ENCODE results near the gene PRDM15.
A peak's percentile ranks its signal among the peaks of the same experiment; 100 is the strongest.

Gene PRDM15, protein sequence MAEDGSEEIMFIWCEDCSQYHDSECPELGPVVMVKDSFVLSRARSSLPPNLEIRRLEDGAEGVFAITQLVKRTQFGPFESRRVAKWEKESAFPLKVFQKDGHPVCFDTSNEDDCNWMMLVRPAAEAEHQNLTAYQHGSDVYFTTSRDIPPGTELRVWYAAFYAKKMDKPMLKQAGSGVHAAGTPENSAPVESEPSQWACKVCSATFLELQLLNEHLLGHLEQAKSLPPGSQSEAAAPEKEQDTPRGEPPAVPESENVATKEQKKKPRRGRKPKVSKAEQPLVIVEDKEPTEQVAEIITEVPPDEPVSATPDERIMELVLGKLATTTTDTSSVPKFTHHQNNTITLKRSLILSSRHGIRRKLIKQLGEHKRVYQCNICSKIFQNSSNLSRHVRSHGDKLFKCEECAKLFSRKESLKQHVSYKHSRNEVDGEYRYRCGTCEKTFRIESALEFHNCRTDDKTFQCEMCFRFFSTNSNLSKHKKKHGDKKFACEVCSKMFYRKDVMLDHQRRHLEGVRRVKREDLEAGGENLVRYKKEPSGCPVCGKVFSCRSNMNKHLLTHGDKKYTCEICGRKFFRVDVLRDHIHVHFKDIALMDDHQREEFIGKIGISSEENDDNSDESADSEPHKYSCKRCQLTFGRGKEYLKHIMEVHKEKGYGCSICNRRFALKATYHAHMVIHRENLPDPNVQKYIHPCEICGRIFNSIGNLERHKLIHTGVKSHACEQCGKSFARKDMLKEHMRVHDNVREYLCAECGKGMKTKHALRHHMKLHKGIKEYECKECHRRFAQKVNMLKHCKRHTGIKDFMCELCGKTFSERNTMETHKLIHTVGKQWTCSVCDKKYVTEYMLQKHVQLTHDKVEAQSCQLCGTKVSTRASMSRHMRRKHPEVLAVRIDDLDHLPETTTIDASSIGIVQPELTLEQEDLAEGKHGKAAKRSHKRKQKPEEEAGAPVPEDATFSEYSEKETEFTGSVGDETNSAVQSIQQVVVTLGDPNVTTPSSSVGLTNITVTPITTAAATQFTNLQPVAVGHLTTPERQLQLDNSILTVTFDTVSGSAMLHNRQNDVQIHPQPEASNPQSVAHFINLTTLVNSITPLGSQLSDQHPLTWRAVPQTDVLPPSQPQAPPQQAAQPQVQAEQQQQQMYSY

DNA sequence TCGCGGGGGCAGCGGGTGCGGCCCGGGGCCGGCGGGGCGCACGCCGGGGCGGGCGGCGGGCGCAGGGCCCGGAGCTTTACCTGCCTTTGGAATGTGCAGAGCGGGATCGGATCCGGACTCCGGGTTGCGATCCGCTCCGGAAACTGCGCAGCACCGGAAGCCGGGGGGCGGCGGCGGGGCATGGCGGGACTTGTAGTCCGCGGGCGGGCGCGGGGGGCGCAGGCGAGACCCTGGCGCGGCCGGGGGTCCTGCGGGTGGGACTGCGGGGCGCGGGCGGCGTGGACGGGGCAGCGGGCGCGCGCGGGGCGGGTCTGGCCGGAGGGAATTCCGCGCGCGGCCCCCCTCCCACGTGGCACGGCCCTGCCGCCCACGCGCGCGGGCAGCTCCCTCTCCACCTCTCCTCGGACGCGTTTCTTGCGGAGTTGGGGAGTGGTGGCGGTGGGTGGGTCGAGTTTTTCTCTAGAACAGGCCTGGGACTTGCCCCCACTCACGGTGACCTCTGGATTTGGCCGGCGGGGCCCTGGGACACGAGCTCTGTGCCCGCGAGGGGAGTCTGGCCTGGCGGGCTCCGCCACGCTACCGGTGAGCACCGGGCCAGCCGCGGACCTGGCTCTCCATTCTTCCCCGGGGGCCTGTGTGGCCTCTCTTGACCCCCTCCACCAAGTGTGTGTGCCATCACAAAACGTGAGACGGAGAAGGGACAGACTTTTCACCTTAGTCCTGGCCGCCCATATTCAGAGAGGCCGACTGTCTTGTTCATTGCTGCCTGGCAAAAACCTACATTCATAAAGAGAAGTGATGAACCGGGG lies at the start of gene PRDM15:
Gene PRDM15, minus strand, starts transcription at position 155 of the 809 bp plus-strand sequence. CDS start 18,981 bp downstream, outside the sequence.
- peak; percentile 87 for DNase-seq

DNA sequence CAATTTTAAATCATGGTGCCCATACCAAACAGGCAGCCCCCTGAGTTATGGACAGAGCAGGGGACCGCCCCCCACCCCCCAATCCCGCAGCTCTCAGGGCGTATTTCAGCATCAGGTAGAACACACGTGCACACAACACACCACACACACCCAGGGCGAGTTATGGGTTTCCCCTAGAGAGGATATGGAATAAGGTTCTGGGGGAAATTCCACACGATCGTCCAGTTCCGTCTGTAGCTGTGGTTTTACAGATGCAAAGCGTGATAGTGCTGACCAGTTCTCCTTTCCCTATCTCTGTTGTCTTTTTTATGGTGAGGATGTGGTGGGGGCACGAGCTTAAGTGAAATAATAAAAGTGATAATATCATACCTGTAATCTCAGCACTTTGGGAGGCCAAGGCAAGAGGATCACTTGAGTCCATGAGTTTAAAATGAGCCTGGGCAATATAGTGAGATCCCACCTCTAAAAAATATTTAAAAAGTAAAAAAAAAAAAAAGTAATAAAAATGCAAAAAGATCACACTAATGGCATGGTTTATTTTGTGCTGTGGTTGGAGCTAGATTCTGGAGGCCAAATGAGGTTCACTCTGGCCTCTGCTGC lies 49.6 kb upstream of the PRDM15 start:
- DNase-seq = peak; percentile 10

DNA sequence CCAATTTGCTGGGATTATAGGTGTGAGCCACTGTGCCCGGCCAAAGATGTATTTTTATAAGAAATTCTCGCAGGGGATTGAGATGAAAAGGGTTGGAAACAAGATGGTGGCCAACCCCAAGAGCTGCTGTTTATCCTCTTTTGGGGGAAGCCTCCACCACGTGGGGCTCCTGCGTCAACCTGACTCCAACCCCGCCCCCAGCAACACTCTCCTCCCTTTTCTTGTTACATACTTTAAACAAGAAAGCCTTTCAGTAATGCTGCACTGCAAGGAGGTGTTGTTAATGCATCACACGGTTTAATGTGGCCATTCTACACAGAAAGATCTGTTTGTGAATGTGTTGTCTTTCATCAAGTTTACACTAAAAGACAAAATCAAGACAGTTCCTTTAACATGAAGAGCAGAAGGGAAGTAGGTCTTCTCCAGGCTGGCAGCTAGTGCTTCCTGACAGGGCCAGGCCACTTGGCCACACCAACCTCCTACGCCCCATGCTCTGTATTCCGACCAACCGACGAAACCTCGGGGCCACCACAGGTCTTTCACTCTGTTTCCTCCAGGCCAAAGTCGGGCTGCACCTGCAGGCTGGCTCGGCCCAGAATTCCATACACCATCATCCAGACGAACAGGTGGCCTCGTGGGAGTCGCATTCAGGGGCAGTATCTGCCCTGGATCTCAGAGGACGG lies 48.7 kb upstream of the PRDM15 start:
- no peak for DNase-seq

DNA sequence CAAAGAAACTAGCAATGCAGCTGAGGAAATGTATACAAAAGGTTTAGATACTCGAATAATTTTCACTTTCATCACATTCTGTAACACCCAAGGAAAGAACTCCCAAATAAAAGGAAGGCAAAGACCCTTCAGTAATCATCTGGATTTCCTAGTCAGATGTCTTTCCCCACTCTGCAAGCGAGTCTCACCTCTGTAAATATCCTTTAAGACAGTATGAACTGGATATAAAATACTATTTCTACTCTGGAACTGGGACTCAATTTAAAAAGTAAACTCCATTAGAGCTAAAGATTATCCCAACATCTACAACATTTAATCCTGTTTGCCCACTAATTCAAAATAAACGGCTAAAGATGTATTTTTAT lies 47.6 kb upstream of the PRDM15 start:
- no peak for DNase-seq

DNA sequence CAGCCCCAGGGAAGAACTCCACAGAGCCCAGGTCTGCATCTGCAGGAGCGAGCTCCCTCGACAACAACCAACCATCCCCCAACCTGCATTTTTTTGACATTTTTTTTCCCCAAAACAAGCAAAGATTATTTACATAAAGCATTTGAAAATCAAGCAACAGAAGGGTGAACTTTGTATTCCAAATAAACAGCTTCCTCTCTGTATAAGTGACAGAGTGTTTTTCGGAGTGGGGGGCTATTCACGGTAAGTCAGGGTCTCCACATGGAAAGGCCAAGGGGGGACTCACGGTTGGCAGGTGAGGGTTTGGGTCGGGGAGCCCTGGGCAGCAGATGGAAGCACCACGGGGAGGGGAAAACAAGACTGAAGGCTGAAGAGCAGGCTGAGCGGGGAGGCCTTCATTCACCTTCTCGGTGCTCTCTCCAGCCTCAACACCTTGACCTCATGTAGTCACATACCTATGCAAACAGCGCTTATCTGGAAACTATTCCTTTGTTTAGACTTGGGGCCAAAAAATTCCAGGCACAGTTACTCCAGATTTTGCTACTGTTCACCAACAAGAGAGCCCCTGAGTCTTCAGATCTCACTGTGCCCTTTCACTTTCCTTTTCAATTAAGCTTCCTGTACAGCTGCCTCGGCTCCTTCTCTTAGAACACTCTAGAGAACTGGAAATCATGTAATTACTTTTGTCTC lies 47.1 kb upstream of the PRDM15 start:
- DNase-seq = peak; percentile 69

DNA sequence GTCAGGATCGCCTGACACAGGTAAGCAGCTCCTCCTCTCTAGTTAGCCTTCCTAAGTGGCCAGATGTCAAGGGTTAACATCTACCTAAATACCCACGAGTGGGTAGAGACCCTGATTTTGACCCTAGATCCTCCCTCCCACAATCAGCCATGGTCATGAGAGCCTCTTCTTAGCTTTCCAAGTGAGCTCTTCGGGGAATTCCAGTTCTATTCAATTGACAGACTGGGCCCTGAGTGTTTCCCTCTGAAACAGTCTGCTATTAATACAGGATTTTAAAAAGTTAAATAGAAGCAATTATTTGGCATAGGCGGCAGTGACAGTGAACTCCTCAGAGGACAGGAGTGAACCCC lies 46.6 kb upstream of the PRDM15 start:
- DNase-seq = no peak

DNA sequence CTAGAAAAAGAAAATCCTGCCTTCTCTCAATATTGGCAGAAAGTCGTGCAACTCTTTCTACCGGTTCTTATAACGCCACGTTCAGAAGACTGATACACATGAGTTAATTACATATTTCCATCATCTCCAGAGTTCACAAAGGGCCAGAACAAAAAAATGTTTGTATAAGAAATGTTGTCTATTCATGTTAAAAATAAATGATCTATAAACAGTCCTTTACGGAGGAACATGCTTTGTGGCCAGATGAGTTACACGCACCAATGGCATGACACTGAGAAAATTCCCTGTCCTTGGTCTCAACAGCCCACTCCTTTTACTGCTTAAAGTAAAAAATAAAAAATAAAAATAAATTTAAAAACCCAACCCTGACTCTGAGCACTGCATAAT lies 45.2 kb upstream of the PRDM15 start:
- no peak for DNase-seq

DNA sequence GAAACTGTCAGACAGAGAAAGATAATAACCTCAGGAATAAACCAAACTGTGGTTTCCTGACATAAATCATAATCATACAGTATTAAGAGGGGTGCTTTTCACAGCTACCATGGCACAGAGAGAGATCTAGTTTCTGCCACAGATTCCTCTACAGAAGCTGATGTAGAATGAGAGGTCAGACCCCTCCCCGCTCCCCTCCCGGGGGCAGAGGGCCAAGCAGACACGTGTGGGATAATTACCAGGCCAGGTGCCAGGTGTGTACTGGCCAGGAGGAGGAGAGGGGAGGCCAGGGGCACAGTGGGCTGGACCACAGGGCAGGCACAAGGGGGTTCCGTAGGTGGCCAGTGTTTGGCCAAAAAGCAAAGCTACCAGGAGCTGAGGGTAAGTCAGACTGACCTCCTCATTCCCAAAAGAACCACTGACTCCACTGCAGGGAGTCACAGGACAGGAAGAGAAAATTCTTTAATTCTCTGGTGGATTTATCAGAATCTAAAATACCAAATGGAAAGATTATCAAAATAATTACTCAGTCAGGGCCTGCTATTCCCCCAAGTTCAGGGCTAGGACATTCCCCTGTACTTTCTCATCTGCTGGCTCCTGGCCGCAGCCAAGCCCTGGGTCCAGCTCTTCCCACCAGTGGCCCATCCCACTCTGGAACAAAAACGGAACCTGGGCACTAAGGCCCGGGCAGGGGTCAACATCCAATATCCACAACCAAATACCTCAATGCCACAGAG lies 44.7 kb upstream of the PRDM15 start:
- DNase-seq = peak; percentile 21

DNA sequence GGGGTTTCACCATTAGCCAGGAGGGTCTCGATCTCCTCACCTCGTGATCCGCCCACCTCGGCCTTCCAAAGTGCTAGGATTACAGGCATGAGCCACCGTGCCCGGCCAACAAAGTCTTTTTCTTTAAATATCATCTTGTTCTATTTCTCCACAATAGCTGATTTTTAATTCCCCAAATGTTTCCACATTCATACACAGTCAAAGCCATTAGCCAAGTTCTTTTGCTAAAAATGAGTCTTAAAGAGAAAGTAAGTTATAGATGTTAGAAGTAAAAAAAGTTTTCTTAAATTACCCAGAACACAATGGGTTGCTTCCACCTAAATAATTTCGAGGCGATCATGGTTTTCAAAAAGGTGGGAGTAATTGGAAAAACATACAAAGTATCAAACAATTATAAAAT lies 44.0 kb upstream of the PRDM15 start:
- no peak for DNase-seq

DNA sequence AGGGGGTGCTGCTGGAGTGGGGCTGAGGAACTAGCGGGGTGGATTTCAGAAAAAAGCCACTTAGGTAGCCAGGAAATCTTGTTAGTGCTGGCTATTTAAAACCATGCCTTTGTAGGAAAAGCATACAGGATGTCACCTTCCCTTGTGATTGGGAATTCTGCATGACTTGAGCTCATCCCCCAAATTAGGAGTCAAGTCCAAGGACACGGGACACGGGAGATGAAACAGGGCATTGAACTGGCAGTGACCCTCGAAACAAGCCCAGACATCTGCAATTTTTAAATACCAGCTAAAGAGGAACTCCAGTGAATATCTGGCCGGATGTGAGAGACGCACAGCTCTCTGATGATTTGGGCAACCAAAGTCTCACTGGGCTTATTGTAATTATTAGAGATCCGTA lies 41.9 kb upstream of the PRDM15 start:
- no peak for DNase-seq

DNA sequence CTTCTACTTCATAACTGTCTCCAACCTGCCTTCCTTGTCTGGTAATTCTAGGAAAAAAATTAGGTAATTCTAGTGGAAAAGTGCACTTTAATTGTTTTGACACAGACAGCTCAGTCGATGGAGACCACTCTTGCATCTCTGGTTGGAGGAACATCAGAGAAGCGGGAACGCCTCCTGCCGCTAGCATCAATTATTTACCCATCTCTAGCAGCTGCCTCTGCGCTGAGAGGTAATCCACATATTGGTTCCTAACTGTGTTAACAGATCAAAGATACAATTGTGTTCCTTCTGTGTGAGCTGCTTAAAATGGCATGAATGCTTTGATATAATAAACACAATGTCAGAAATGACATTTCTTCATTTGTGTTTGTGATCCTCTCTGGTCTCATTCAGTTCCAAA lies 41.3 kb upstream of the PRDM15 start:
- no peak for DNase-seq

DNA sequence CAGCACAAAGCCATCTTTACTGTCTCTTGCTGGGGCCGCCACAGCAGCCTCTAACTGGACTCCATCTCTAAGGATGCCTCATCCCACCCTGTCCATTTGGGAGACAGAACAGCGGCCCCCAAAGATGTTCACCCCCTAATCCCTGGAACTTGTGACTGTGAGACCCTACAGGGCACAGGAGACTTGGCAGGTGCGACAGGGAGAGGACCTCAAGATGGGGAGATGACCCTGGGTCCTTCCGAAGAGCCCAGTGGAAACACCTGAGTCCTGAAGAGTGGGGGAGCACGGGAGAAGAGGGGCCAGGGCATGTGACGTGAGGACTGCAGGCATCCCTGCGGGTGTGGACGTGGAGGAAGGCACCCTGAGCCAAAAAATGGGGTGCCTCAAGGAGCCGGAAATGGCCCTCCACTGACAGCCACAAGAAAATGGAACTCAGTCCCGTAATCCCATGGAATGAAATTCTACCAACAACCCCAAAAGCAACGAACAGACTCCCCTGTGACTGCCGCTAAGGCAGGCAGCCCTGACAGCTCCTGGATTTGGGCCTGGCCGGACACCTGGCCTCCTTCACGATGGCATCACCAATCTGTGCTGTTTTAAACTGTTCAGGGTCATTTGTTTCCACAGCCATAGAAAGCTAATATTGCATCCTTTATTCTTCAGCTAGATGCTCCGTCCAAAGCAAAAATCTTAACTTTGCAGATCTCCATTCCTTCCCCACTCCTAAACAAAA lies 40.7 kb upstream of the PRDM15 start:
- DNase-seq = no peak

DNA sequence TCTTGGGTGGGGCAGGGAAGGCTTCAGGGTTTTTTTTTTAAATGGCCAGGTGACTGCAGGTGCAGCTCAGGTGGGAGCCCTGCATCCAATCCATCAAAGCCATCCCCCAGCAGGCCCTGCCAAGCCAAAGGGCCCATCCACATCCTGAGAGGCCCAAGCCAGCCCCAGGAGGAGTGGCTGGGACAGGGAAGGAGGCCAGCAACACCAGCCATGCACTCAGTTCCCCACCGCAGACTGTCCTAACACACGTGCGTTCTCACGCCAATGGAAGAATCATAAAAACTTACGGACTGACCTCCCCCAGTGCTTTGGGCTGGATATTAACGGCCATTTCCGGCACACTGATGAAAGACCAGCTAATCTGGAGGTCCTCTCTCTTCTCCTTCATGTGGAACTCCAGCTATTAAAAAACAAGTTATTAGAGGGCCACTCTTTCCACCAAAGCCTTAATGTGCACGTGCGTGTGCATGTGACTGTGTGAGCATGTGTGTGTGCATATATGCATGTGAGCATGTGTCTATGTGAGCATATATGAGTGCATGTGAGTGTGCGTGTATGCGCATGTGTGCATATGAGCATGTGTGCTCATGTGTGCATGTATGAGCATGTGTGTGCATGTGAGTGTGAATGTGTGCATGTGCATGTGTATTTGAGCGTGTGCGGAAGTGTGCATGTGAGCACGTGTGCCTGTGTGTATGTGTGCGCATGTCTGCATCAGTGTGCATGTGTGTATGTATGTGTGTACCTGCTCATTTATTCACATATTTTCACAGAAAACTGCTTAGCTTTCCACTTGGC lies 39.6 kb upstream of the PRDM15 start:
- DNase-seq = no peak

DNA sequence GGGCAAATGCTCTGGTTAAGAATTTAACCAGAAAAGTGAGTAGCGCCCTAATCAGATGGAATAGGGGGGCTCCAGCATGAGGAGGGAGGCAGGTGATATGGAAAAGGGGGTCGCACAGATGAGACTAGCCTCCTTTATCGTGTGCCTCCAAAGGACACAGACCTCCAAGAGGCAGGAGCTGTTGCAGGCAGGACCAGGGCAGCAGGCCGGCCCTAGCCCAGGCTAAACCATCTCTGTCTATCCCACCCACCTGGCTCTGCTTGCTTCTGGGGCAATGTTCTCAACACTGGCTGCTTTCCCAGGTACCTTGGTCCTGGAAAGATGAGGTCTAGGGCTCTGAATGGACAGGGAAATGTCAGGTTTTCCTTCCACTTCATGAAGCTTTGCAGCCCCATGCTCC lies 38.4 kb upstream of the PRDM15 start:
- no peak for DNase-seq

DNA sequence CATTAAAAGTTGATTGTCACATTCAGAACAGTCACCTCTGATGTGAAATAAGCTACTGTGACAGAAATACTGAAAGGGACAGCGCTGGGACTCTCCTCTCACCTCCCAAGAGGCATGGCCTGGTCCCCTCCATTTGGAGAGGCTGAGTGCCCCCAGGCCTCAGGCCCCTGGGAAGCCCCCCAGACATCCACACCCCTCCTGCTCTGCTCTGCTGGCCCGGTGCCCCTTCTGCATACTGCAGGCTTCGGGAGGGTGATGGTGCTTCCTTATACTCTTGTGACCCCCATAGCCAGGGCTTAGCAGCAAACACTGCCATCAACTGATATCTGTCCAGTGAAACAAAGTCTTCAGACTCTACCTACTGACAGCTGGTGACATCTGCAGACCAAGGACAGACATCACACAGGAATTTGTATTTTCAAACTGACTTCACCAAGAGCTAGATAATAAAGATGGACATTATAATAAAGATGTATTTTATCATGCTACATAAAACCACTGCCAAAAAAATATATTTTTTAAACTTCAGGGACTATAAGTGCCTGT lies 37.8 kb upstream of the PRDM15 start:
- DNase-seq = no peak

DNA sequence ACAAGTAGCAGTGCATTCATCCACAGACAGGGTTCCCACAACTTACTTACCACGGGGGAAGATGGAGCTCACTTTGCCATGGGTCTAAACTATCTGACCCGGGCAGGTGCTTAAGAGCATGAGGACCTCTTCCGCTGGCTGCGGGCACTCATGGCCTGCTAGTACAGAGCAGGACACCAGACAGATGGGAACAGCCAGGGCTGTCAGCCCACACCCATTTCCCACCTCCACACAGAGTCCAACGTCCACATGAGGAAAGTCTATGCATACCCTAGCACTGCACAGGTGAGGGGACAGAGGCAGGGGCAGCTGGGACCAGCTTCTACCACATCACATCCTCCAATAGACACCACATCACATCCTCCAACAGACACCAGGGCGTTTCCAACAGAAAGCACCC lies 35.8 kb upstream of the PRDM15 start:
- DNase-seq = no peak

DNA sequence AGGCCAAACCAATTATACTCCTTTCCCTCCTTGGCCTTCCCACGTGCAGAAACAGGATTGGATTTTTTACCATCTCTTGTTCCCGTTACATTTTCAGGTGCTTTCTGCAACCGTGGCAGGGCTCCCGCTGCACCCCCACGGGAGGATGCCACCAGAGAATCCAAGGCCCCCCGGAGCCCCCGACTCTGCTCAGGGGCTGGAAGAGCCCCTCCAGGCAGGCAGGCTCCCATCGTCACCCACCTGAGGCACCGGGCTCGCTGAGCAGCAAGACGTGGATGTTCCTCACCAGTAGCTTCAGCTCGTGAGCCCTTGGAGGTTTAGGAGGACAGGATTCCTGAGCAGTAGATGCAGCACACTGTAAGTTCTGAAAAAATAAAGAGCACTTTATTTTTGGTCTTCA lies 35.2 kb upstream of the PRDM15 start:
- no peak for DNase-seq

DNA sequence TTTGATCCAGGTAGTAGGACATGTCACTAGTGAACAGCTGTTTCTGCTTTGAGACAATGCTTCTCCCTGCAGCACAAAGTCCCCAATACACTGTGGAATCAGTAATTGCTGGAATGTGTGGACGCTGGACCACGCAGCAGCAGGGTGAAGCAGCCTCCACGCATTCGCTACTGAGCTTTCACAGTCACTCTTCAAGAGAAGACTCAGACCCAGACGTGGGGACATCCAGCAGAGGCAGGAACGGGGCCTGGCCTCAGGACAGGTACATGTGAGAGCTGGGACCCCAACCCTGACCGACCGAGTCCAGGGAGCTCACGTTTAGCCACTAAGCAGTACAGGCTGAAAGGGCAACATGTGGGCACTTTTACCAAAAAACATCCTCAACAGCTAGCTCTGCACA lies 34.1 kb upstream of the PRDM15 start:
- no peak for DNase-seq

DNA sequence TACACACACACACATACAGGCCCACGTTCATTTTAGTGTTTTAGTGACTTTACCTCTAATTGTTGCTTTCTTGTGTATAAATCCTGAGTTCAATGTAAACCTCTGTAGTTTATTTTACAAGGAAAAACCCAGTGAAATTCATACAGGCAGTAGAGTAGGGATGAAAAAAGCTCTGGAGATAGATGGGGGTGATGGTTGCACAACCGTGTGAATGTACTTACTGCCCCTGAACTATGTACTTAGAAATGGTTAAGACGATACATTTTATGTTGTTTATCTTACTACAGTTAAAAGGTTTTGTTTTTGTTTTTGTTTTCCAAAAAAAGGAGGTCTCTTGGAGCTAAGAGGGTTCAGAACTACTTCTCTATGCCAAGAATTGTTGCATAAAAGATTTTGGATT lies 29.7 kb upstream of the PRDM15 start:
- no peak for DNase-seq

All from activated CD4-positive, alpha-beta T cell treated with anti-CD3 and anti-CD28 coated beads, Interleukin-10, Interleukin-2, amounts not matched to agents 100 ng/mL and 50 ng/mL, durations not matched to agents 16 hours and 8 hours (primary cell).